ENCODE data around the gene MRPL14. TPM values are rescaled to one million over a fixed set of nuclear protein-coding genes. Genes with fewer than 3 reads are reported as not detected.
A peak's percentile ranks its signal among the peaks of the same experiment; 100 is the strongest.

The MRPL14 gene
- total and polyA plus RNA-seq, 4 donors: 34.6 to 118 (median 40.9) TPM

GRCh38 chr6:44104481-44105021 is 22.7 kb downstream of the MRPL14 start:
- no peak overlapping the region for H3K9ac ChIP-seq (ENCODE audit: low read depth in 1 of 2, low read length in 2 of 2)
- peaks cover 2 to 5% (median 3%) of the 10 kb centered on the region in 4 donors for H3K36me3 ChIP-seq (ENCODE audit: control insufficient read depth in 4 of 4, insufficient read depth in 3 of 4, low read depth in 1 of 4, low read length in 3 of 4)
- no peak overlapping the region for H3K4me3 ChIP-seq (ENCODE audit: low read depth in 1 of 3, low read length in 3 of 3)
- peak overlapping the region in 1 of 2 donors; percentile 11 for H3K27ac ChIP-seq (ENCODE audit: low read depth in 1 of 2, low read length in 2 of 2)
- DNase-seq (ENCODE audit: low spot score): no peak
- H3K9me3 ChIP-seq (ENCODE audit: control insufficient read depth in 4 of 4, low read length in 3 of 4): no peaks in the 10 kb centered on the region
- 79% methylated on average over 3 of the region's 3 CpGs for WGBS
- peak; percentile 99 for TF ChIP-seq NR2F2 (IDR thresholded peaks at IDR 0.05)
- TF ChIP-seq, protein P1, sequence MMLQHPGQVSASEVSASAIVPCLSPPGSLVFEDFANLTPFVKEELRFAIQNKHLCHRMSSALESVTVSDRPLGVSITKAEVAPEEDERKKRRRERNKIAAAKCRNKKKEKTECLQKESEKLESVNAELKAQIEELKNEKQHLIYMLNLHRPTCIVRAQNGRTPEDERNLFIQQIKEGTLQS (IDR thresholded peaks at IDR 0.05): no peak
- TF ChIP-seq RXRA (IDR thresholded peaks at IDR 0.05): peak in 1 of 2 donors; percentile 36
- no peak for TF ChIP-seq TAF1 (conservative IDR thresholded peaks at IDR 0.05)
- TF ChIP-seq FOXA2 (IDR thresholded peaks at IDR 0.05): no peak
- peak; percentile 52 for TF ChIP-seq SP1 (IDR thresholded peaks at IDR 0.05)
- peak in 1 of 2 donors; percentile 10 for TF ChIP-seq RAD21 (IDR thresholded peaks at IDR 0.05)
- no peaks in the 10 kb centered on the region for H3K27me3 ChIP-seq (ENCODE audit: control insufficient read depth in 4 of 4, insufficient read depth in 4 of 4, low read length in 3 of 4)
- peaks cover 2 to 40% (median 32%) of the 10 kb centered on the region in 4 donors for H3K4me1 ChIP-seq (ENCODE audit: control insufficient read depth in 4 of 4, insufficient read depth in 4 of 4, low read length in 3 of 4)

DNA sequence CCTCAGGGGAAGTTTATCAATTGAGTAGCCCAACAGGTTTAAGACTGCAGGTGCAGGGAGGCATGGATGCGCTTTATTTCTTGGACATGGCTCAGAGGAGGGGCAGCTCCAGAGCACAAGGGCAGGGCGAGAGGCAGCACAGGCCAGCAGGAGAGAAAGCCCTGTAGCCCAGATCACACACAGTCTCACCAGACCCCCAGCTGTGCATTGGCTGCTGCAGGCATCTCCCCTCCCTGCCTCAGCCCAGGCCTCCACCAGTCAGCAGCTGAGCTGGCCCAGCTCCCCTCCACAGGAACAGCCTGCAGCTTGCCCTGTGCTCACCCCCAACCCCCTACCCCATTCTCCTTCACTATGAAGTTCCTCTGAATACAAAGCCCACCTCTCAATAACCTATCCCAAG is 24.7 kb downstream of the MRPL14 start:
- TF ChIP-seq EGR1 (IDR thresholded peaks at IDR 0.05; ENCODE audit: low read depth in 2 of 2) (no peak), HNF4A (conservative IDR thresholded peaks at IDR 0.05) (no peak), YY1 (IDR thresholded peaks at IDR 0.05) (no peak), HNF4G (IDR thresholded peaks at IDR 0.05) (no peak), TAF1 (conservative IDR thresholded peaks at IDR 0.05) (no peak), RAD21 (IDR thresholded peaks at IDR 0.05) (no peak)
- no peaks in the 10 kb centered on the region for H3K27me3 ChIP-seq (ENCODE audit: control insufficient read depth in 4 of 4, insufficient read depth in 4 of 4, low read length in 3 of 4)
- peaks cover 2 to 5% (median 3%) of the 10 kb centered on the region in 4 donors for H3K36me3 ChIP-seq (ENCODE audit: control insufficient read depth in 4 of 4, insufficient read depth in 3 of 4, low read depth in 1 of 4, low read length in 3 of 4)
- WGBS: 94% methylated on average over 2 of the region's 2 CpGs
- no peak overlapping the region for H3K27ac ChIP-seq (ENCODE audit: low read depth in 1 of 2, low read length in 2 of 2)
- peaks cover 3 to 30% (median 21%) of the 10 kb centered on the region in 4 donors for H3K4me1 ChIP-seq (ENCODE audit: control insufficient read depth in 4 of 4, insufficient read depth in 4 of 4, low read length in 3 of 4)
- no peaks in the 10 kb centered on the region for H3K9me3 ChIP-seq (ENCODE audit: control insufficient read depth in 4 of 4, low read length in 3 of 4)
- H3K9ac ChIP-seq (ENCODE audit: low read depth in 1 of 2, low read length in 2 of 2): no peak overlapping the region
- no peak overlapping the region for H3K4me3 ChIP-seq (ENCODE audit: low read depth in 1 of 3, low read length in 3 of 3)
- no peak for DNase-seq (ENCODE audit: low spot score)

DNA sequence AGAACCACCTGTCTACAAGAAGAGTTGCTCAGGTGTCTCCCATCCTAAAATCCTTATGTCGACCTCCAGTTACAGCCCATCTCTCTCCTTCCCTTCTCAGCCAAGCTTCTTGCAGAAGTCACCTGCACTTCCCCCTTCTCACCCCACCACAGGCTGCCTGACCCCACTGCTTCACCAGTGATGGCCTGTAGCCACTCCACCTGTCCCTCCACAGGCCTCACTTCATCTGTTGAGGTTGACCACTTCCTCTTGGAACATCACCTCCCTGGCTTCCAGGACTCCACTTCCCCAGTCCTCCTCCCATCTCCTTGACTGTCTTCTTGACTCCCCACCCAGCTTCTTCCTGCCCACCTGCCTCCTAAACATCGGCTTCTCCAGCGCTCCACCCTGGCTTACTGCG is 25.4 kb downstream of the MRPL14 start:
- H3K4me1 ChIP-seq (ENCODE audit: control insufficient read depth in 4 of 4, insufficient read depth in 4 of 4, low read length in 3 of 4): peaks cover 3 to 30% (median 21%) of the 10 kb centered on the region in 4 donors
- no peaks in the 10 kb centered on the region for H3K9me3 ChIP-seq (ENCODE audit: control insufficient read depth in 4 of 4, low read length in 3 of 4)
- TF ChIP-seq GABPA (IDR thresholded peaks at IDR 0.05 in 1 of 2, conservative IDR thresholded peaks at IDR 0.05 in 1 of 2) (no peak), JUND (IDR thresholded peaks at IDR 0.05) (no peak)
- no peak overlapping the region for H3K4me3 ChIP-seq (ENCODE audit: low read depth in 1 of 3, low read length in 3 of 3)
- no peak overlapping the region for H3K27ac ChIP-seq (ENCODE audit: low read depth in 1 of 2, low read length in 2 of 2)
- no peak overlapping the region for H3K9ac ChIP-seq (ENCODE audit: low read depth in 1 of 2, low read length in 2 of 2)
- no peaks in the 10 kb centered on the region for H3K27me3 ChIP-seq (ENCODE audit: control insufficient read depth in 4 of 4, insufficient read depth in 4 of 4, low read length in 3 of 4)
- DNase-seq (ENCODE audit: low spot score): no peak
- H3K36me3 ChIP-seq (ENCODE audit: control insufficient read depth in 4 of 4, insufficient read depth in 3 of 4, low read depth in 1 of 4, low read length in 3 of 4): peaks cover 2 to 5% (median 3%) of the 10 kb centered on the region in 4 donors
- 94% methylated on average over 4 of the region's 4 CpGs for WGBS

DNA sequence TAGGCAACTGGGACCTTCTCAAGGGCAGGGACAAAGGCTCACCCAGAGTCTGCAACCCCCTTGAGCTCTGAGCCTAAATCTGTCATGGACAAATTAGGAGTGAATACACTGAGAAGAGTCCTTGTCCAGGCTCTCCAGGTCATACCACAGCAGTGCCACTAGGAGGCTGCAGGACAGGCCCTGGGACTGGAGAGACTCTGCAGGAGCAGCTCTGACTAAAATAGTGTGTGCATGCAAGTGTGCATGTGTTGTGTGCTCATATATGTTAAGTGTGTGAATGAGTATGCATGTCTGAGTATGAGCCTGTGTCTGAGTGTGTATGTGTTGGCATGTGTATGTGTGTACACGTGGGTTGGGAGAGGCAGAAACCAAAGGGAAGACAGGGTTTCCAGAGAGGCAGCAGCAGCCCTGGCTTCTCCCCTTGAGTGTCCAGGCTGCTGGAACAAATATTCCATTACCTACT is 27.1 kb downstream of the MRPL14 start:
- H3K36me3 ChIP-seq (ENCODE audit: control insufficient read depth in 4 of 4, insufficient read depth in 3 of 4, low read depth in 1 of 4, low read length in 3 of 4): peaks cover 2 to 5% (median 3%) of the 10 kb centered on the region in 4 donors

More for the DNA sequence above, 27.1 kb downstream of the MRPL14 start:
- 33% methylated on average over 1 of the region's 1 CpG for WGBS
- Histone ChIP-seq H3K4me1 (ENCODE audit: control insufficient read depth in 4 of 4, insufficient read depth in 4 of 4, low read length in 3 of 4) (peaks cover 3 to 30% (median 17%) of the 10 kb centered on the region in 4 donors), H3K27me3 (ENCODE audit: control insufficient read depth in 4 of 4, insufficient read depth in 4 of 4, low read length in 3 of 4) (no peaks in the 10 kb centered on the region), H3K9me3 (ENCODE audit: control insufficient read depth in 4 of 4, low read length in 3 of 4) (no peaks in the 10 kb centered on the region), H3K9ac (ENCODE audit: low read depth in 1 of 2, low read length in 2 of 2) (no peak overlapping the region), H3K27ac (ENCODE audit: low read depth in 1 of 2, low read length in 2 of 2) (no peak overlapping the region), H3K4me3 (ENCODE audit: low read depth in 1 of 3, low read length in 3 of 3) (no peak overlapping the region)
- DNase-seq (ENCODE audit: low spot score): peak; percentile 51
- TF ChIP-seq CTCF (IDR thresholded peaks at IDR 0.05; ENCODE audit: low read depth, low read length, missing input control): peak; percentile 62
- no peak for TF ChIP-seq TAF1 (conservative IDR thresholded peaks at IDR 0.05)
- TF ChIP-seq RAD21 (IDR thresholded peaks at IDR 0.05): peak; percentile 80 to 89

All from liver (tissue), 9 donors.